ENCODE results near the gene DDAH1.

The DDAH1 gene

GRCh38 chr1:85467929-85468540 lies 3.1 kb upstream of the DDAH1 start:
- DNase-seq: no peak

DNA sequence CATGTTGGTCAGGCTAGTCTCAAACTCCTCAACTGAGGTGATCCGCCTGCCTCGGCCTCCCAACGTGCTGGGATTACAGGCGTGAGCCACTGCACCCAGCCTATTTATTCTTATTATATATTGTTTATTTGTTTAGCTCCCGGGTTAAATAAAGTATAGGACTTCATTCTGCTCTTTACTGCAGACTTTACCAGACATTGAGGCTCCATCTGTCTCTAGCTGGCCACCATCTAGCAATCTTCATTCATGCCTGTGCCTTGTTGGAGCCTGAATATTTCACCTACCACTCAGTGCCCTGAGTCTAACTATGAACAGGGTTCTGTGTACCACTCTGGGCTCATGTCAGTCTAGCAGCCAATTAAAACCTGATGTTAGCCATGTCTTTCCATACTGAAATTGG lies 2.1 kb upstream of the DDAH1 start:
- DNase-seq: no peak

DNA sequence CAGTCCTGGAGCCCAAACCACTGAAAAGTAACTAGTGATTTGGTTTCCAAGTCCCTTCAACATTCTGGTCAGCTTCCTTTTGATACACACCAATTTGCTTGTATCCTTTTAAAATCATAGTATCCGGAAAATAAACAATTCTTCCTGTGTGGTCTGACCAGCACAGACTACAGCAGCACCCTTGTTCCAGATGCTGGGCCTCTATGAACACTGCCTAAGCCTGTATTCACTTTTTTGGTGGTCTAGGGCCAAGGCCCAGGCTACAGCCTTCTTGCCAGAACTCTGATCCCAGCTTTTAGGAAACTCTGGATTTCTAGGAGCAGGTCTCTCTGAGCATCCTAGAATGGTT lies 801 bp upstream of the DDAH1 start:
- DNase-seq: no peak

DNA sequence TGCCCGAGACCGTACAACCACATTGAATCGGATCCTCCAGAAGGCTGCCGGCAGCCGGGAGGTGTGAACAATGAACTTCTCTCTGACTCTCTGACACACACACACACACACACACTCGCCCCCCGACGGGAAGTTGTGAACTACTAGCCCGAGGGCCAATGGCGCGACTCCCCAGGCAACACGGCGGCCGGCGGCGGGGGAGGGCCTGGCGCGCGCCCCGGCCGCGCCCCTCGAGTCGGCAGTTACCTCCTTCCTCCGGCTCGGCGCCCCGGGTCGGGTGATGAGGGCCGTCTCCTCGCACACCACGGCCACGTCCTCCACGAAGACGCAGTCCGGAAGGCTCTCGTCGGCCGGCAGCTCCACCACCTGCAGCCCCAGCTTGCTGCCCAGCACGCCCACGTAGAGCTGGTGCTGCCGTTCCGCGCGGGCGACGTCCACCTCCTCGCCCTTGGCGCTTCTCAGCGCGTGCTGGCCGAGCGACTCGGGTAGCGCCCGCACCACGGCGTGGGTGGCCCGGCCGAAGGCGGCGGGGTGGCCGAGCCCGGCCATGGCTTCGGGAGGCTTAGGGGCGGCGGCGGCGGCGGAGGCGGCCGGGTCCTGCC lies 361 bp downstream of the DDAH1 start:
- DNase-seq: peak; percentile 9 to 13

DNA sequence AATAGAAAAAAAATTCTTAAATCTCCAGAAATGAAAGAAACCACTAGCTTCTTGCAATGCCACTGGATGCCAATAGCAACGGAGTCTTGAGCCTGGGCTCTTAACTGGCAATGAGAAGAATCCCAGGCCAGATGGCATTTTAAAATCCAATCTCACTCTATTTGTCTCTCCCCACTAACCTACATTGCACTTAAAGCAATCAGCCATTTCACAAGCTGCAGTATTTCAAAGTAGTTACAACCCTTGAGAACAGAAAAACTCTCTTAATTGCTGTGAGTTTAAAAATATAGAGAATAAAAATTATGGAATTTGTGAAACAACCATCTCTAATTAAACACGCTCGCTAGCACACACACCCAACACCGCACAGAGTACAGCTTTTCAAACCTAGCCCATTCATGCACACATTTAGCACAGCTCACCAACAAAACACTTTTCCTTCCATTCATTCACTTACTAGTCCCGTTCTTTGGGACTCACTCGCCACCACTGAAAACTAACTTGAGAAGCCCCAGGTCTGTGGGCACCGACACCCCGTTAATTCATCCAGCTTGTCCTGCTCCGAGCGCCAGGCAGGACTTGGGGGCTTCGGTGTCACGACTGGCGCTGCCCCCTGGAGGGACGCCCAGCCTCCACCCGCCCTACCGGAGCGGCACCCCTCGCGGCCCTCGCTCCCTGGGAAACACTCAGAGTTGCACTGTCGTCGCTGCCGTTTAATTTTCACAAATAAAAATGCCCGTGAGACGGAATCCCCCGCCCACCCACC lies 1.0 kb downstream of the DDAH1 start:
- DNase-seq: no peak

GRCh38 chr1:85462931-85463649 lies 1.9 kb downstream of the DDAH1 start:
- DNase-seq: no peak

DNA sequence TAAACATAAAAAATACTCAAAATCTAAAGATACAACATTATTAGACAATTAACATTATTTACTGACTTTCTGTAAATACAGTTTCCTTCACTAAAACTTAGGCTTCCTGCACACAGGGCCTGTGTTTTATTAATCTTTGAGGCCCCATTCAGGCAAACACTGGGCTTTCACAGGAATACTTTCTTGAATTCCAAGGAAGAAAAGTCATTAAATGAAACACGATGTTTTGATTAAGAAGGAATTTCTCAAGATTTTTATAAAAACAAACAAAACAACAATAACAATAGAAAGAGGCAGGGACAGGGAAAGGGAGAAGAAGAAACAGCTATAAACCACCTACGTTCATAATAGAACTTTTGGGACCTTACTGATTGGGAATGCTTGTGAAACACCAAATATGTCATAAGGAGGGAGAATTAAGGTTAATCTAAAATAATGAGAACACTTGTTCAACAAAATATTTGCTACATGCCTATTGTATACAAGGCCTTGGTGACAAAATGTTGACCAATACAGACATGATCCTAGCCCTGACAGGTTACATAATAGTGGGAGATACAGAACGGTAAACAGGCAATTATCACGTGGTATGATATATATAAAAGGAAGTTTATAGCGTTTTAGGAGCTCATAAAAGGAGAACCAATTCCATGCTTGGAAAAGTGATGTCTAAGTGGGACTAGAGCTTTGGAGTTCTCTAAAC lies 3.6 kb downstream of the DDAH1 start:
- DNase-seq: no peak

GRCh38 chr1:85460555-85461088 lies 4.3 kb downstream of the DDAH1 start:
- no peak for DNase-seq

GRCh38 chr1:85459290-85459689 lies 5.7 kb downstream of the DDAH1 start:
- no peak for DNase-seq

DNA sequence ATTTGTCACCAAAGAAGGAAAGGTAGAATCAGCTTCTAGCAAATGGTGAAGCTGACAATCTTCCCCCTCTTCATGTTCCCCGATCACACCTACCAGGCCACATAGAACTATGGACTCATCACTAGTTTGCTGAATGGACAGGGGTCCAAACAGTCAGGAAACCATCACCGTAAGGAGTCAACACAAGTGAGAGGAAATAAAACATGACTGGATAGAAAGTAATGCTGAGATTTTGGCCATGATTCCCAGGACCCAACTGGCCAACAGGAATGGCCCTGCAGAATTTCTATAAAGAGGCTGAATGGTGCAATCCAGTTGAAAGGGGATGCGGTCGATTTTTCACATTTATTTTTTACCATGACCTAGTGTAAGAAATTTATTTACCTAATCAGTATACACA lies 10.7 kb downstream of the DDAH1 start:
- DNase-seq: no peak

- DNase-seq: no peak
Measured at GRCh38 chr1:85453640-85454194, 11.2 kb downstream of the DDAH1 start.

GRCh38 chr1:85452948-85453347 lies 12.0 kb downstream of the DDAH1 start:
- DNase-seq: no peak

DNA sequence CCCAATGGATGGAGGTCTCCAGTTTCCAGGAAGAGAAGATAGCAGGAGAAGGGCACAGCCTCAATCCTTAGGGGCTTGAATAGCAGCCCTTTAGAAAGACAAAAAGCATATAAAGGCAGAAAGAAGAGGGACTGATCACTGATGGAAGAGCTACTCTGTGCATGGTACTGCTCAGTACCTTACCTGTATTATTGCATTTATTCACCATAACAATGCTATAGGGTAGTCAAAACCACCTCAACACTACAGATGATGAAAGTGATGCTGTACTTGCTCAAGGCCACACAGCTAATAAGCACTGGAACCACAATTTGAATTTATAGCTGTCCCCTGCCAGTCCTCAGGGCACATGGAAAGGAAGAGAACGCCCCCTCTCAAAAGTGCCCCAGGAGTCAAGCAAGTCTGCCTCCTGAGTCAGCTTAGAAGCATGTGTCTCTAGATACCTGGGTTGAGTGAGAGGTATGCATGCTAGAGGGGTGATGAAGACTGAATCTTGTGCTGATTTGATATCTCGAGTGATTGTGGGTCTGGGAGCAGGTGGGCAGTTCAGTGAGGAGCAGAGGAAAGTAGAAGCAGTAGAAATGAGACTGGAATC lies 13.6 kb downstream of the DDAH1 start:
- DNase-seq: no peak

DNA sequence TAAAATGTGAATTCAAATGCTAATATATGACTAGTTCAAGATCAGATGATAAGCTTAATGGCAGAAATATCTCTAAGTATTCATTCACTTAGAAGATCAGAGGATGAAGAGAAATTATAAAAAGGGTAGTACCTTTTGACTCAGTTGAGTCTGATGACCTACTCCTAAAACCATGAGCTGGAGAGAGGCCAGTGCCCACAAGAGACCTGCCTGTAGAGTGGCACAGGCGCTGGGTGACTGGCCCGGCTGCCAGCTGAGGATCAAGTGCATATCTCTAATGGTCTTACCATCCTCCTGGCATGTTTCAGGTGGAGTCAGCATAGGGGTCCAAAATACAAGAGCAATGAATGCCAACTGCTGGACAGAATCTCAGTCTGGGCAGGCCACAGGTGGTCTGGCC lies 14.1 kb downstream of the DDAH1 start:
- DNase-seq: no peak

GRCh38 chr1:85449356-85449755 lies 15.6 kb downstream of the DDAH1 start:
- DNase-seq: no peak

- no peak for DNase-seq
Measured at GRCh38 chr1:85448358-85448757, 16.6 kb downstream of the DDAH1 start.

- no peak for DNase-seq
Measured at GRCh38 chr1:85447006-85447943, 17.7 kb downstream of the DDAH1 start.

GRCh38 chr1:85445906-85446305 lies 19.1 kb downstream of the DDAH1 start:
- no peak for DNase-seq

GRCh38 chr1:85444381-85444780 lies 20.6 kb downstream of the DDAH1 start:
- no peak for DNase-seq

DNA sequence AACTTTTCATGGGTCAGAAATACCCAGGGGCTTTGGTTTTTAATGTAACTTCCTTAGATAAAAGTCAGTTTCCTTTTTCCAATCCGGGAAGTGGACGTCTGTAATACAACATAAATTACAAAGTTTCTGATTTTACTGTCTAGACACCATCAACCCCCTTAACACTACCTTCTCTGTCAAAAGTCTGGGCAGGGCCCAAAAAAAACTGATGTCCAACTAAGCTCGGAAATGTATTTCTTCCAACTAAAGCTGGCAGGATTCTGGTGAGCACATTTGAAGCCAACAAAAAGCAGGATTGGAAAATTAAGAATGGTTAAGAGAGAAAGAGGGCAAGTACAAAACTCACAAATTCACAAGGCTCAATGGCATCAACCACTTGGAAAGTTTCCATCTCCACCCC lies 24.3 kb downstream of the DDAH1 start:
- DNase-seq: no peak

GRCh38 chr1:85438353-85438752 lies 26.6 kb downstream of the DDAH1 start:
- no peak for DNase-seq

Data from inflammatory macrophage treated with lipopolysaccharide for 1 hour (primary cell).